CD4-positive, alpha-beta T cell treated with Interleukin-15 for 4 hours (primary cell): ENCODE results near the gene CIB1.

ENCODE experiments used
- DNase-seq: peaks from one replicate; pipeline ENCODE4 v3.0.0-alpha.2; 2020; ENCODE audit warnings: low spot score

Gene CIB1

DNA sequence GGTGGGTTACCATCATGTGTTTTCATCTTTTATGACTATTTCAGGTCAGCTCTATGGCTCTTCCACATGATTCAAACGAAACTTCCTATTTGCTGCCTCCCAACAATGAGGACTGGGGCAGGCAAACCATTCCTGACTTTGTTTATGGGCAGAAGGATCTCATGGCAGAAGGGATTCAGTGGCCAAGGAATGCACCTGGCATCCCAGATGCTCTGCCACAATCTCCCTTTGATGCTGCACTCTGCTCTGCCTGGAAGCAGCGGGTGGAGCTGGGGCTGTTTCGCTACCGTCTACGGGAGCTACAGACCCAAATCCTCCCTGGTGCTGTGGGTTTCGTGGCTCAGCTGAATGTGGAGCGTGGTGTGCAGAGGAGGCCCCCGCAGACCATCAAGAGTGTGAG is 7.1 kb upstream of the CIB1 start:
- DNase-seq, result no peak

DNA sequence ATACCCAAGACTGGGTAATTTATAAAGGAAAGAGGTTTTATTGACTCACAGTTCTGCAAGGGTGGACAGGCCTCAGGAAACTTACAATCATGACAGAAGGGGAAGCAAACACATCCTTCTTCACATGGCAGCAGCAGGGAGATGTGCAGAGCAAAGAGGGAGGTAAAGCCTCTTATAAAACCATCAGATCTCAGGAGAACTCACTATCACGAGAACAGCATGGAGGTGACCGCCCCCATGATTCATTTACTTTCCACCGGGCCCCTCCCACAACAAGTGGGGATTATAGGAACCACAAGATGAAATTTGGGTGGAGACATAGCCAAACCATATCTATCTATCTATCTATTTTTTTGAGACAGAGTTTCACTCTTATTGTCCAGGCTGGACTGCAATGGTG is 5.6 kb upstream of the CIB1 start:
- no peak for DNase-seq

DNA sequence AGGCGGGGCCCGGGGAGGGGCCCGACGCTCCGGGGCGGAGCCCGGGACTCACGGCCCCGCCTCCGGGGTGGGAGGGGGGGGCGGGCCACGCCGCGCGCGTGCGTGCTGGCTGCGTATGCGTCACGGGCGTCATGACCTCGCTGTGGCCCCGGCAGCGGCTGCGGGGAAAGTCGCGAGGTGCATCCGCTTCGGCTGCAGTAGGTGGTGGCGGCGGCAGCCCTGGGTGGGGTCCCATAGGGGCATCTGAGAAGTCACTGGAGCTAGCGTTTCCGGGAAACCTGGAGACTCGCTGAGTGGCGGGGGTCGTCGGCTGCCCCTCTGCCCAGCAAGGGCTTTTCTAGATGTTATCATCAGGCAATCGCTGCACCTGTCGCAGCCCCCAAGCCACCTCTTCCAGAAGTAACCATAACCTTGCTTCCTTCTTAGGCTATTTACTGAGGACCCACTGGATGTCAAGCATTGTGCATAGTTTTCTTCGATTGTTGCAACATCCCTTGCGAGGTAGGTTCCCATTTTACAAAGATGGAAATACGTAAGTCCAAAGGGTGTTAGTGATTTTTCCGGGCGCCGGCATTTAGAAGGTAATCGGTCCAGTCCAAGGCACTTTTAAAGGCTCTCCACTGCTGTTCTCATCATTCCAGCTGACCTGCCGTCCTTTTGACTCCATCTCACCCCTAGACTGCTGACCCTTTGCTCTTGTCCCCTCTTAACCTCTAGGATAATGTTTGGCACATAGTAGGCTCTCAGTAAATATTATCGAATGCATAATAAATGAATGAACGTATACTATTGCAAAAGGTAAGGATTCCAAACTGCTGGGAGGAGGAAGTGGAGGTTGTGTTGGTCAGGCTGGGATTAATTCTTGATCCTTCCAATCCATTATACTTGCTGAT is 601 bp upstream of the CIB1 start, which contains the start of gene GDPGP1:
Gene GDPGP1, plus strand, starts transcription at position 114 of the 893 bp plus-strand sequence. CDS start 6,700 bp downstream, outside the sequence.
- no peak for DNase-seq

DNA sequence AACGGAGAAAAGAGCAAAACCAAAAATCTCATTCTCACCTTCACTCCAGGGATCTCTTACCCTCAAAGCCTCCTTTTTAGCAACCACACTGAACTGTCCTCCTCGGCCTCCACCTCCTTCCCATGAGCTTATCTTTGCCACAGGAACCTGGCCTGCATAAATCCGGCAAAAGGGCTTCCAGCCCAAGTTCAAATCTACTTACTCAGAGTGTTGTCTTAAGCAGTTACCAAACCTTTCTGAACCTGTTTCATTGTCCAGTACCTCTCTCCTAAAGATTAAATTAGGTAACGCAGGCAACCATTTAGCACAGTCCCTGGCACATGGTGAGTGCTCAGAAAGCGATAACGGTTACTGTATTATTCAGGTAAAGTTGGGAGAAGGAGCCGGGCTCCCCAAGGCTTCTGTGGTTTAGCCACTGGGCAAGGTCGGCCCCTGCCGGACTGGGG is 777 bp downstream of the CIB1 start:
- DNase-seq, result no peak

DNA sequence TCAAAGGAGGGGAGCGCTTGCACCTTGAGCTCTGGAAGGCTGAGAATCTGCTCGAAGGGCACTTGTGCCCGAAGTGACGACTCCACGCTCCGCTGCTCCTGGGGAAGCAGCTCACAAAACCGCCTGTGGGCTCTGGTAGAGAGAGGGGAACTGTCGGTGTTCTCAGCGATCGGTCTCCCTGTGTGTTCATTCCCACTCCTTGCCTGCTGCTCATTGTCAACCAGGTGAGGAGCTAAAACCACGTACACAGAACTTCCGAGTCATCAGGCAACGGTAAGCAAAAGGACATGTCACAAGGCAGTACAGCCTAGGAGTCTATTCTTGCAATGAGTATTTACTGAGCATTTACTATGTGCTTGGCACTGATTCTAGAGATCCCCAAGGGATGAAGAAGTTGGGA is 1.5 kb downstream of the CIB1 start:
- no peak for DNase-seq

DNA sequence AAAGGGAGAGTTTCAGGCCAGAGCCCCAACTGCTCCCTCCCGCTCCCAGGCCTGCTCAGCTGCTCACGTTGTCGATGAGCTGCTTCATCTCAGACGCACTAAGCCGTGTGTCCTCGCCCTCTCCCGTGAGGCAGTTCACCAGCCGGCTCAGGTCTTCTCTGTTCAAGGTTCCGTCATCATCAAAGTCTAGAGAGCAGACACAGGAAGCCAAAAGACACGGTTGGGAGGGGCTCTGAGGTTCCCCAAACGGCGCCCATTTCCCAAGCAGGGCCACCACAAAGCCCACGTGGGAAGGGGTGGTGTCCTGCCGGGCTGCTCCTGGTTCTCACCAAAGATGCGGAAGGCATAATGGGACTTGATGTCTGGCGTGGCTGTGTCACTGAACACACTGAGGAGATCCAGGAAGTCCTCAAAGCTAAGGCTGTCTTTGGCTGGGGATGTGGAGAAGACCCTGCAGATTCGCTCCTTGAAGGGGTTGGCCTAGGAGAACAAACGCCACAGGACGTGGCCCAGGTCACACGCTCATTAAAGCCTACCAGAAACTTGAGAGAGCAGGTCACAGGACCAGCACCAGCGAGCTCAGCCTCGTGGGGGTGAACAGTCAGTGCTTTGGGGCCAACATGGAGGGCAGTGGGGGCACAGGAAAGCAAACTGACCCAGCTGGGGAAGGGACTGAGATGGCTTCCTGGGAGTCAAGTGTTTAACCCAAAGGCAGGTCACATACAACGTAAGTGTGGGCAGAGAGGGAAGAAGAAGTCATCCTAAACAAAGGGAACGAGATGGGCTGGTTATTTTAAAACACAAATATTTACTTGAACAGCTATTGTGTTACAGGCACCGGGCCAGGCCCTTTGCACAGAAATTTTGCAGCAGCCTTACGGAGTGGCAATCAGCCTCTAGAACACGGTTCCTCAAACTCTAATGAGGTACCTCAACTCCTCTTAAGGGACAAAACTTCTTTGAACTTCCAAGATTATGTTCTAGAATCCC is 2.4 kb downstream of the CIB1 start:
- peak; percentile 79 for DNase-seq

DNA sequence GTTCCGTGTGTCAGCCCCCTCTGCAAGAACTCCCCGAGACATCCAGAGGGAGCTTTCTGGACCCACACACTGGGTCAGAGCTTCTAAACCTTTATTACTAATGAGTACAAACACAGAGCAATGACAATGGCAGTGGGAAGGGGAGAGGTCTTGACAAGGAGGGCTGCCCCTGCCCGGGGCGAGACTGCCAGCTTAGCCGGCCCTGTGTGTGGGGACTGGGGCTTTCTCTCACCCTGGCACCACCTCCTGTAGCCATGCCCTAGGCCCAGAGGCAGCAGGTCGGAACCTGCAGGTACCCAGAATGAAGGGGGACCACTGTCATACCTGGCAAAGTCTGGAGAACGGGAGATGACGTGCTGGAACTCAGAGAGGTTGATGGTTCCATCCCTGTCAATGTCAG is 3.1 kb downstream of the CIB1 start:
- no peak for DNase-seq

DNA sequence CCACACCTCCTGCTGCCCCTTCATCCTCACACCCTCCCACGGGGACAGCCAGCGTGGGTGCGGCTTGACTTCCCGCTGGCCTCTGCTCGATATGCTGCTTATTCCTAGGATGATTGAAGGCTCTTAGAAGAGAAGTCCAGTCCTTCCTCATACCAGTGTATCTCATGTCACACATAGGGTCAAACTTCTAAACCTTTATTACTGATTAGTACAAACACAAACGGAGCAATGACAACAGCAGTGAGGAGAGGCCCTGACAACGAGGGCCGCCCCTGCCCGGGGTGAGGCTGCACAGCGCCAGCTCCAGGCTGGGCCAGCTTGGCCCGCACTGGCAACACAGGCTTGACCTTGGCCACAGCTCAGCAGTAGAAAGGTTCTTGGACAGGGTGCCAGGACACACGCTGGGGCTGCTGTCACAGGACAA is 3.7 kb downstream of the CIB1 start:
- DNase-seq, result no peak

DNA sequence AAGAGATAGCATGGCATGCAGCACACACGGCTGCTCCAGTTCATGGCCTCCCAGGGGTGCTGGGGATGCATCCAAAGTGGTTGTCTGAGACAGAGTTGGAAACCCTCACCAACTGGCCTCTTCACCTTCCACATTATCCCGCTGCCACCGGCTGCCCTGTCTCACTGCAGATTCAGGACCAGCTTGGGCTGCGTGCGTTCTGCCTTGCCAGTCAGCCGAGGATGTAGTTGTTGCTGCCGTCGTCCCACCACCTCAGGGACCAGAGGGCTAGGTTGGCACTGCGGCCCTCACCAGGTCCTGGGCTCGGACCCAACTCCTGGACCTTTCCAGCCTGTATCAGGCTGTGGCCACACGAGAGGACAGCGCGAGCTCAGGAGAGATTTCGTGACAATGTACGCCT is 4.8 kb downstream of the CIB1 start:
- no peak for DNase-seq

DNA sequence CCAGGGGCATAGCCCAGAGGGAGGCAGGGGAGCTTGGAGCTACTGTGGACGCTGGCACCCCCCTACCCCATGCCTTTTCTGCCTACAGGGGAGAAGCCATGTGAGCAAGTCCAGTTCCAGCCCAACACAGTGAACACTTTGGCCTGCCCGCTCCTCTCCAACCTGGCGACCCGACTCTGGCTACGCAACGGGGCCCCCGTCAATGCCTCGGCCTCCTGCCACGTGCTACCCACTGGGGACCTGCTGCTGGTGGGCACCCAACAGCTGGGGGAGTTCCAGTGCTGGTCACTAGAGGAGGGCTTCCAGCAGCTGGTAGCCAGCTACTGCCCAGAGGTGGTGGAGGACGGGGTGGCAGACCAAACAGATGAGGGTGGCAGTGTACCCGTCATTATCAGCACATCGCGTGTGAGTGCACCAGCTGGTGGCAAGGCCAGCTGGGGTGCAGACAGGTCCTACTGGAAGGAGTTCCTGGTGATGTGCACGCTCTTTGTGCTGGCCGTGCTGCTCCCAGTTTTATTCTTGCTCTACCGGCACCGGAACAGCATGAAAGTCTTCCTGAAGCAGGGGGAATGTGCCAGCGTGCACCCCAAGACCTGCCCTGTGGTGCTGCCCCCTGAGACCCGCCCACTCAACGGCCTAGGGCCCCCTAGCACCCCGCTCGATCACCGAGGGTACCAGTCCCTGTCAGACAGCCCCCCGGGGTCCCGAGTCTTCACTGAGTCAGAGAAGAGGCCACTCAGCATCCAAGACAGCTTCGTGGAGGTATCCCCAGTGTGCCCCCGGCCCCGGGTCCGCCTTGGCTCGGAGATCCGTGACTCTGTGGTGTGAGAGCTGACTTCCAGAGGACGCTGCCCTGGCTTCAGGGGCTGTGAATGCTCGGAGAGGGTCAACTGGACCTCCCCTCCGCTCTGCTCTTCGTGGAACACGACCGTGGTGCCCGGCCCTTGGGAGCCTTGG is 5.6 kb downstream of the CIB1 start:
- DNase-seq, result no peak

DNA sequence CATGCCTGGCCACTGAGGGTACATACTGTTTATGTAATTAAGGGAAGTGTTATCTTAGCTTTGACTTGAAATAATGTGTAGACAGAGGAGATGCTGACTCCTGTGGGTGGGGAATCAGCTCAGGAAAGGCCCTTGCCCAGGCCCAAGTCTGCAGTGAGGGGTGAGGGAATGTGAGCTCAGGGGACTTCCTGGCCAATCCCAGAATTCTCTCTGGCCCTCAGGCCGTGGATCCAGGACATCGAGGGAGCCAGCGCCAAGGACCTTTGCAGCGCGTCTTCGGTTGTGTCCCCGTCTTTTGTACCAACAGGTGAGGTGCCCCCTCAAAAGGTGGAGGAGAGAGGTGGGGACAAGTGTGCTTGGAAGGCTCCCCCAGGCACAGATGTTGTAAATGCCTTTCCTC is 6.4 kb downstream of the CIB1 start:
- DNase-seq, result no peak

DNA sequence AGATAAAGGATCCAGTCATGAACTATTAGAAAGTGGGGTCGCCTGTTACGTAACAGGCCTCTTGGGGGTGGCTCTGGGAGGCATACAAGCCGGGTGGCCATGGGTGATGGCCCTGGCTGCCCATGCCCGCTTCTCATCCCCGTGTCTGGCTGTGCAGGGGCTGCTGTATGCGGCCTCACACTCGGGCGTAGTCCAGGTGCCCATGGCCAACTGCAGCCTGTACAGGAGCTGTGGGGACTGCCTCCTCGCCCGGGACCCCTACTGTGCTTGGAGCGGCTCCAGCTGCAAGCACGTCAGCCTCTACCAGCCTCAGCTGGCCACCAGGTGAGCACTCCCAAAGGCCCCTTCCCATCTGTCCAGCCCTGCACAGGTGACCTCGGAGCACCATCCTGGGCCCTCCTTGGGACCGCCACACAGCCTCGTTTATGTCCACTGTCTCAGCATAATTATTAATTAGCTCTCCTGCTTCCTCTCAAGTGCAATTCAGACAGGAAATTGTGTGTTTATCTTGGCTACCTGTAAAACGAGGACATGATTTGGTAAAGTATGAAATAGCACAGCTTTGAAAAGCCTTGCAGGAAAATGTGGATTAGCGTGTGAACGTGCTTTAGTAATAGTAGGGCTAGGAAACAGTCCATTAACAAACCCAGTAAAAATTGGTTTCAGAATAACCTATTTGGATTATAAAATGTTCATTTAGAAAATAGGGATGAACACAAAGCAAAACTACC is 8.1 kb downstream of the CIB1 start:
- DNase-seq, result no peak

DNA sequence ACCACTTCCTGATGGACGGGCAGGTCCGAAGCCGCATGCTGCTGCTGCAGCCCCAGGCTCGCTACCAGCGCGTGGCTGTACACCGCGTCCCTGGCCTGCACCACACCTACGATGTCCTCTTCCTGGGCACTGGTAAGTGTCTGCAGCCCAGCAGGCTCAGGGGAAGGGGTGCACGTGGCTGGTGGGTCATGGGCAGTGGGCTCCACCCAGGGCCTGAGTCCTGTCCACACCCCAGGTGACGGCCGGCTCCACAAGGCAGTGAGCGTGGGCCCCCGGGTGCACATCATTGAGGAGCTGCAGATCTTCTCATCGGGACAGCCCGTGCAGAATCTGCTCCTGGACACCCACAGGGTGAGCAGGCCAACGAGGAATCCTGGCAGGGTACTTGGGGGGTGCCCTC is 8.7 kb downstream of the CIB1 start:
- DNase-seq, result no peak

DNA sequence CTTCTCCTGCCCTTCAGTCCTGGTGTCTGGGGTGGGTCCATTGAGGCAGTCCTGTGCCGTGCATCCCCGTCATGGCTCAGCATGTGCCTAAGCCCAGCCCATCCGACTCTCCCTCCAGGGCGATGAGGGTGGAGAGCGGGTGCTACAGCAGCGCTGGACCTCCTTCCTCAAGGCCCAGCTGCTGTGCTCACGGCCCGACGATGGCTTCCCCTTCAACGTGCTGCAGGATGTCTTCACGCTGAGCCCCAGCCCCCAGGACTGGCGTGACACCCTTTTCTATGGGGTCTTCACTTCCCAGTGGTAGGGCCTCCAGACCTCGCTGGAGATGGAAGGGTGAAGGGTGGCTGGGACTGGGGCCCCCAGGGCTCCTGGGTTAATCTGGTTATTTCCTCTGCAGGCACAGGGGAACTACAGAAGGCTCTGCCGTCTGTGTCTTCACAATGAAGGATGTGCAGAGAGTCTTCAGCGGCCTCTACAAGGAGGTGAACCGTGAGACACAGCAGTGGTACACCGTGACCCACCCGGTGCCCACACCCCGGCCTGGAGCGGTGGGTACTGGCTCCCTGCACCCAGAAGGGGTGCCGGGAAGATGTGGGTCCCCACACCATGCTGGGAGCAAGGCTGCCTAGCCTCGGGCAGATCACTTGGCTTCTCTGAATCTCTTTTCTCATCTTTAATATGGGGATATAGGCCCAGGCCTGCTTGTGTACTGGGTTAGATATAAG is 10.1 kb downstream of the CIB1 start:
- no peak for DNase-seq

DNA sequence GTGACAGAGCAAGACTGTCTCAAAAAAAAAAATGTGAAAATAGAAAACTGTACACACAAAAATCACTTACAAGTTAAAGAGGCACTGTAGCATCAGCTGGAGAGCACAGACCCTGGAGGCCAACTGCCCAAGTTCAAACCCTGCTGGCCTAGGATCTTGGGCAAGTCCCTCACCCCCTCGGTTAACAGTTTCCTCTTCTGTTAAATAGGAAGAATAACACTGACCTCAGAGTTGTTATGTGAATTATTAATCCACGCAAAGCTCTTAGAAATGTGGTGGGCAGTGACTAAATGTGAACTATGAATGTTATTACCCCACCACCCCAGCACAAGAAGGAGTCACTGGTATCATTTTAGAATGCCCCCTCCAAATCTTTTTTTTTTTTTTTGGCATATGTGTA is 11.2 kb downstream of the CIB1 start:
- DNase-seq, result no peak

DNA sequence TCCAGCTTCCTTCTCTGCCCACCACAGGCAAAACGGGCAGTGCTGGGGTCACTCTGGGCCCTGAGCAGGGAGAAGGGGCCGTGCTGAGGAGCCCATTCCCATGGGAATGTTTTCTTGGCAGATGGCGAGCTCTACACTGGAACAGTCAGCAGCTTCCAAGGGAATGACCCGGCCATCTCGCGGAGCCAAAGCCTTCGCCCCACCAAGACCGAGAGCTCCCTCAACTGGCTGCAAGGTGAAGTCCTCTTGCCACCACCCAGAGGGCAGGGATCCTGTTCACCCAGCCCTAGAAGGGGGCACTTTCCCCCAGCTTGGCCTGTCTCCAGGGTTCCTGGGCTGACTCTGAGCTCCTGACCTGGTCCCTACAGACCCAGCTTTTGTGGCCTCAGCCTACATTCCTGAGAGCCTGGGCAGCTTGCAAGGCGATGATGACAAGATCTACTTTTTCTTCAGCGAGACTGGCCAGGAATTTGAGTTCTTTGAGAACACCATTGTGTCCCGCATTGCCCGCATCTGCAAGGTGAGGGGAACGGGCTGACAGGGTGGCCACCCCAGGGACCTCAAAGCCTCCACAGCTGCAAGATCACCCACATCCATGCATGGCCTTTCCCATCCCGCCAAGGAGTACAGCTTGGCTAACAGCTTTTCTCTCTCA is 12.4 kb downstream of the CIB1 start:
- DNase-seq, result peak; percentile 28

DNA sequence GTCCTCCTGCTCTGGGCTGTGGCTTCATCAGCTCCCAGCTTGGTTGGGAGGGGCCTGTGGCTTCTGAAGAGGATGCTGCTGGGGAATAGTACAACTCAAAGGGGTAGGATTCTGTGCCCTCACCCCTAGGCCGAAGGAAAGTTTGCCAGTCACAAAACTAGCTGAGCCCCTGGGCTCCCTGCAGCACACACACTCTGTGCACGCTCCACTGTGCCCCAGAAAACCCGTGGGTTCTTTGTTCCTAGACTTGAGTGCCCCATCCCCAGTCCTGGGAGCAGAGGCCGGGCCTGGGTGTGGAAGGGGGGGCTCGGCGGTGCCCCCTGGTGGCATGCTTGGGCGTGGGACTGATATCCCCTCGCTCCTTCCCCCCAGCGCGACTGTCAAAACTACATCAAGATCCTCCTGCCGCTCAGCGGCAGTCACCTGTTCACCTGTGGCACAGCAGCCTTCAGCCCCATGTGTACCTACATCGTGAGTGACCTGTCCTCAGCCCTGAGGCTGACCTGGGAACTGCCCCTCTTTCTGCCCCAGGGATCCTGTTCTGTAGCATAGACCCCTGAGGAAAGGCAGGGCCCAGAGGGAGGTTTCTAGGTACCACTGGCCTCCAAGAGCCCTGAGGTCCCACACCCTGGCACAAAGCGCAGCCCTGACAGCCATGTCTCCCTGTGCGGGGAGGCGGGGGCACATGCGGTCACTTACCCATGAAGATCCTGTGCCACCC is 14.2 kb downstream of the CIB1 start:
- peak; percentile 46 for DNase-seq

DNA sequence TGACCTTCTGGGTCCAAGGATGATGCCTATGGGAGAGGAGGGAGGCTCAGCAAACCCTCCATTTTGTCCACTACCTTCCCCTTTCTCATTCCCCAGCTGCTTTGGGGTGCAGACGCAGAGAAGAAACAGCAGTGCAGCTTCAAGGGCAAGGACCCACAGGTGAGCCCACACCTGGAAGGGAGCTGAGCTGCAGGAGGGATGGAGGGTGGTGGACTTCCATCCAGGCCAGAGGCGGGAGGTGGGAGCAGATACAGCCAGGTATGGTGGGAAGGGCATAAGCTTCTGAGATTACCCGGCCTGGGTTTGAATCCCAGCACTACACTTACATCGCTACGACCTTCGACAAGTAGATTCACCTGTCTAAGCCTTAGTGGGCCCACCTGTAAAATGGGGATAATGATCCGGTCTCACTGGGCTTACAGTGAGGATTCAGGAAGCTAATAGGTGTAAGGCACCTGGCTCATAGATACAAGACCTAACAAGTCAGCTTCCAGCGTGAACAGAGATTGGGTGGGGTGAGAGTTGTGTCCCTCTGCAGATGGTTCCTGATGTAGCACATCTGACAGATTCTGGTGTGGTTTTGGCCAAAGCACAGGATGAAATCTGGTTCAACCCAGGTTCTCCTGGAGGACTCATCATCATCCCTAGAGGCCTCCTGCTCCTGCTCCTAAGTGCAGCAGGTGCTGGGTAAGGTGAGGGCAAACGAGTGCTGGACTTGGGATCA is 15.9 kb downstream of the CIB1 start:
- DNase-seq, result no peak
